ENCODE results near the gene LDLRAD3.

LDLRAD3 gene

GRCh38 chr11:36006556-36006955 lies 62.7 kb downstream of the LDLRAD3 start:
- H3K79me2 ChIP-seq (ENCODE audit: low read length), result no peaks in the 10 kb centered on the region
- no peak overlapping the region for H3K4me3 ChIP-seq (ENCODE audit: low read length)
- H4K20me1 ChIP-seq (ENCODE audit: insufficient read depth, low read length), result no peaks in the 10 kb centered on the region
- no peak overlapping the region for H3K9ac ChIP-seq (ENCODE audit: low read length)
- TF ChIP-seq CTCF (IDR thresholded peaks at IDR 0.05; ENCODE audit: low read depth, low read length), result no peak
- no peak for TF ChIP-seq EZH2phosphoT487 (IDR thresholded peaks at IDR 0.05; ENCODE audit: low read depth)
- H2AFZ ChIP-seq (ENCODE audit: low read depth, low read length), result no peak overlapping the region
- H3K9me3 ChIP-seq (ENCODE audit: insufficient read depth, low read length), result no peaks in the 10 kb centered on the region
- H3K4me1 ChIP-seq (ENCODE audit: low read length), result no peaks in the 10 kb centered on the region
- H3K27ac ChIP-seq (ENCODE audit: low read length), result no peak overlapping the region
- H3K4me2 ChIP-seq (ENCODE audit: low read length), result no peak overlapping the region
- no peaks in the 10 kb centered on the region for H3K36me3 ChIP-seq (replicated peaks; ENCODE audit: low read depth, low read length)
- H3K27me3 ChIP-seq (ENCODE audit: low read depth, low read length), result 0 out of 2 replicates have a peak, but pooled peaks cover 4% of the 10 kb centered on the region

- H3K9ac ChIP-seq (ENCODE audit: low read length), result no peak overlapping the region
- H3K36me3 ChIP-seq (replicated peaks; ENCODE audit: low read depth, low read length), result no peaks in the 10 kb centered on the region
- H3K79me2 ChIP-seq (ENCODE audit: low read length), result no peaks in the 10 kb centered on the region
- H4K20me1 ChIP-seq (ENCODE audit: insufficient read depth, low read length), result no peaks in the 10 kb centered on the region
- TF ChIP-seq EZH2phosphoT487 (IDR thresholded peaks at IDR 0.05; ENCODE audit: low read depth), result no peak
- TF ChIP-seq CTCF (IDR thresholded peaks at IDR 0.05; ENCODE audit: low read depth, low read length), result no peak
- H2AFZ ChIP-seq (ENCODE audit: low read depth, low read length), result no peak overlapping the region
- H3K4me1 ChIP-seq (ENCODE audit: low read length), result no peaks in the 10 kb centered on the region
- no peak overlapping the region for H3K4me3 ChIP-seq (ENCODE audit: low read length)
- no peak overlapping the region for H3K4me2 ChIP-seq (ENCODE audit: low read length)
- no peaks in the 10 kb centered on the region for H3K9me3 ChIP-seq (ENCODE audit: insufficient read depth, low read length)
- no peak overlapping the region for H3K27ac ChIP-seq (ENCODE audit: low read length)
- peaks cover 5% of the 10 kb centered on the region; the same call in 1 of the 2 replicates for H3K27me3 ChIP-seq (ENCODE audit: low read depth, low read length)
Measured at GRCh38 chr11:36007127-36007655, 63.3 kb downstream of the LDLRAD3 start.

GRCh38 chr11:36008584-36008983 lies 64.7 kb downstream of the LDLRAD3 start:
- H3K27ac ChIP-seq (ENCODE audit: low read length), result no peak overlapping the region

GRCh38 chr11:36009473-36009872 lies 65.6 kb downstream of the LDLRAD3 start:
- no peak overlapping the region for H3K9ac ChIP-seq (ENCODE audit: low read length)
- H3K79me2 ChIP-seq (ENCODE audit: low read length), result no peaks in the 10 kb centered on the region
- no peak overlapping the region for H3K4me3 ChIP-seq (ENCODE audit: low read length)
- no peaks in the 10 kb centered on the region for H3K36me3 ChIP-seq (replicated peaks; ENCODE audit: low read depth, low read length)
- TF ChIP-seq CTCF (IDR thresholded peaks at IDR 0.05; ENCODE audit: low read depth, low read length), result no peak
- no peak for TF ChIP-seq EZH2phosphoT487 (IDR thresholded peaks at IDR 0.05; ENCODE audit: low read depth)
- H4K20me1 ChIP-seq (ENCODE audit: insufficient read depth, low read length), result no peaks in the 10 kb centered on the region
- no peaks in the 10 kb centered on the region for H3K9me3 ChIP-seq (ENCODE audit: insufficient read depth, low read length)
- no peak overlapping the region for H3K4me2 ChIP-seq (ENCODE audit: low read length)
- no peak overlapping the region for H3K27ac ChIP-seq (ENCODE audit: low read length)
- H2AFZ ChIP-seq (ENCODE audit: low read depth, low read length), result no peak overlapping the region
- peaks cover 19% of the 10 kb centered on the region for H3K27me3 ChIP-seq (ENCODE audit: low read depth, low read length)
- no peaks in the 10 kb centered on the region for H3K4me1 ChIP-seq (ENCODE audit: low read length)

More at GRCh38 chr11:36008584-36008983, 64.7 kb downstream of the LDLRAD3 start:
- no peaks in the 10 kb centered on the region for H3K79me2 ChIP-seq (ENCODE audit: low read length)
- peaks cover 16% of the 10 kb centered on the region for H3K27me3 ChIP-seq (ENCODE audit: low read depth, low read length)
- no peak overlapping the region for H2AFZ ChIP-seq (ENCODE audit: low read depth, low read length)
- no peak for TF ChIP-seq CTCF (IDR thresholded peaks at IDR 0.05; ENCODE audit: low read depth, low read length)
- no peak for TF ChIP-seq EZH2phosphoT487 (IDR thresholded peaks at IDR 0.05; ENCODE audit: low read depth)
- H3K4me3 ChIP-seq (ENCODE audit: low read length), result no peak overlapping the region
- no peaks in the 10 kb centered on the region for H4K20me1 ChIP-seq (ENCODE audit: insufficient read depth, low read length)
- H3K4me2 ChIP-seq (ENCODE audit: low read length), result no peak overlapping the region
- no peaks in the 10 kb centered on the region for H3K9me3 ChIP-seq (ENCODE audit: insufficient read depth, low read length)
- H3K36me3 ChIP-seq (replicated peaks; ENCODE audit: low read depth, low read length), result no peaks in the 10 kb centered on the region
- no peak overlapping the region for H3K9ac ChIP-seq (ENCODE audit: low read length)
- no peaks in the 10 kb centered on the region for H3K4me1 ChIP-seq (ENCODE audit: low read length)
